ENCODE results near the gene MAGI1.

The MAGI1 gene

DNA sequence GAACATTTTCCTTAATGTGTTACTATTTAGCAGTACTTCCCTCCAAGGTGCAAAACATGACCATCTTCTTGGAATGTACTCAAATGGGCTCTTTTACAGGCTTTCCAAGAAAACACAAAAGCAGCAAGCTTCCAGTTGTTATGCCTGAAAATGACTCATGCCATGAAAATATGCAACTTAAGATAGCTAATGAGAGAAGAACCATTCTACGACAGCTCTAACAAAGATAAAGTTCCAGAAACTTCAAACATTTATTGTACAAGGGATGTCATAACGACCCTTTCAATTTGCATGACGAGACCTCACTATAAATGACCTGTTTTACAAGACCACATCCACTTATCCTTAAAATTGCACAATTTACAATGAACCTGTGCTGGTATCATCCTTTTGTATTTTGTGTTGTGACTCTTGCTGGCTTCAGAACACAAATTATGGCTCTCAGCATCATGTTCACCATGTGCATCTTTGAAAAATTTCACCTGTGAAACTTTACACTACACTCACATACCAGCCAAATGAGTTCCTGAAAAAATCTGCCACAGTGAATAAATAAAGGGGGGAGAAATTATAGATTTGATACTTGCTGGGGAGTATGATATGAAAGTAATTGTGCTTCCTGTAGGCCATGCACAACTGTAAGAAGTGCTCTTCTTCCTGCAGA, 433.7 kb downstream of the MAGI1 start:
- ATAC-seq (replicated peaks), result no peak
- H3K9me3 Mint-ChIP-seq, result no peaks in the 10 kb centered on the region
- no peak overlapping the region for H3K27ac Mint-ChIP-seq
- no peaks in the 10 kb centered on the region for H3K27me3 Mint-ChIP-seq
- no peaks in the 10 kb centered on the region for H3K36me3 Mint-ChIP-seq
- no peaks in the 10 kb centered on the region for H3K4me1 Mint-ChIP-seq
- no peak for DNase-seq
- no peak overlapping the region for H3K4me3 Mint-ChIP-seq

DNA sequence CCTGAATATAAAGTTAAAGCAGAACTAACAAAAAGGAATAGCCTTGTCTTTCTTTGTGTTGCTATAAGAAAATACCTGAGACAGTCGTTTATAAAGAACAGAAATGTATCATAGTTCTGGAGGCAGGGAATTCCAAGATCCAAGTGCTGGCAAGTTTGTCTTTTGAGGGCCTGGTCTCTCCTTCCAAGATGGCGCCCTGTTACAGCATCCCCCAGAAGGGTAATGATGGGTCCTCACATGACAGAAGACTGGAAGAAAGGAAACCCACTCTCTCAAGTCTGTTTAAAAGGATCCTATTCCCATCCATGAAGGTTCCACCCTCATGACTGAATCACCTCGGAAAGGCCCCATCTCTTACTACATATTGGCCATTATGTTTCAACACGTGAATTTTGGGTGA, 435.1 kb downstream of the MAGI1 start:
- Mint-ChIP-seq H3K4me1 (no peaks in the 10 kb centered on the region), H3K27ac (no peak overlapping the region), H3K9me3 (no peaks in the 10 kb centered on the region), H3K36me3 (no peaks in the 10 kb centered on the region), H3K4me3 (no peak overlapping the region), H3K27me3 (peaks cover 4 to 5% of the 10 kb centered on the region in 2 donors)
- DNase-seq (no peak), ATAC-seq (replicated peaks) (no peak)

DNA sequence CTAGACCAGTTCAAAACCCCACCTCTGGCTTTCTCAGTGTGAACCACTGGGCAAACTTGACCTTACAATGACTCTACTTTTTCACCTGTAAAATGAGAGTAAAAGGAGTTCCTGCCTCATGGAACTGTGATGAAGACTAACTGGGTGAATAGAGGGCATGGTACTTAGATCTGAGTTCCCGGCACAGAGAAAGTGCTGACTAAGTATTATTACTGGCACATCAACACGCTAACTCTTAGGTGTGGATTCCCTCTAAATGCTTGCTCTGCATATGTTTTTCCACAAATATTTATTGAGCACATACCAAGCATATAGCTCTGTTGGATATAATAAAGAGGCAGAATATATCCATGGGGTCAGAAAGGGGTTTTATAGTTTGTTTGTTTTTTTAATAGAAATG, 437.8 kb downstream of the MAGI1 start:
- Mint-ChIP-seq H3K27ac (no peak overlapping the region), H3K27me3 (peaks cover 15 to 27% of the 10 kb centered on the region in 2 donors), H3K4me3 (no peak overlapping the region), H3K9me3 (no peaks in the 10 kb centered on the region), H3K4me1 (no peaks in the 10 kb centered on the region), H3K36me3 (peaks cover 0 to 1% of the 10 kb centered on the region in 2 donors)
- DNase-seq (no peak), ATAC-seq (replicated peaks) (no peak)

DNA sequence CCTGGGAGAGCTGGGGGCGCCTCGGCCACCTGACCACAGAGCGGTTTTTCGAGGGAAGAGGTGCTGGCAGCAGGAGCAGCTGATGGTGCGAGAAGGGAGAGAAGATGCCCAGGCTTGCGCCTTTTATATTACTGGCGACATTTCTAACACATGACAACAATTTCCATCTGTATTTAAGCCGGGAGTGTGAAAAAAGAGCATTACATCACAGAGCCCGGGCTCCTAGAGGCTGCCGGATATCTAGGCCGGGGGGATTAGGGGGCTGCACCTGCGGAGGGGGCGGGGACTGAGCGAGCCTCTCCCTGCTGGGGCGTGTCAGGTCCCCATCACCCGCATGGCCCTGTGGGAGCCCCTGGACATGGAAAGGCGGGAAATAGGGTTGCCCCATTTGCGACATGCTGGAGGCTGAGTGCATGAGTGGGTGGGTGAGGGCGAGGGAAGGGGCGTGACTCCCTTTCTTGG, 440.7 kb downstream of the MAGI1 start:
- no peaks in the 10 kb centered on the region for H3K9me3 Mint-ChIP-seq
- peaks cover 0 to 1% of the 10 kb centered on the region in 2 donors for H3K36me3 Mint-ChIP-seq
- H3K27me3 Mint-ChIP-seq, result peaks cover 15 to 35% of the 10 kb centered on the region in 2 donors
- H3K4me1 Mint-ChIP-seq, result no peaks in the 10 kb centered on the region
- ATAC-seq (replicated peaks) (no peak), DNase-seq (no peak)
- H3K27ac Mint-ChIP-seq, result no peak overlapping the region
- H3K4me3 Mint-ChIP-seq, result no peak overlapping the region

DNA sequence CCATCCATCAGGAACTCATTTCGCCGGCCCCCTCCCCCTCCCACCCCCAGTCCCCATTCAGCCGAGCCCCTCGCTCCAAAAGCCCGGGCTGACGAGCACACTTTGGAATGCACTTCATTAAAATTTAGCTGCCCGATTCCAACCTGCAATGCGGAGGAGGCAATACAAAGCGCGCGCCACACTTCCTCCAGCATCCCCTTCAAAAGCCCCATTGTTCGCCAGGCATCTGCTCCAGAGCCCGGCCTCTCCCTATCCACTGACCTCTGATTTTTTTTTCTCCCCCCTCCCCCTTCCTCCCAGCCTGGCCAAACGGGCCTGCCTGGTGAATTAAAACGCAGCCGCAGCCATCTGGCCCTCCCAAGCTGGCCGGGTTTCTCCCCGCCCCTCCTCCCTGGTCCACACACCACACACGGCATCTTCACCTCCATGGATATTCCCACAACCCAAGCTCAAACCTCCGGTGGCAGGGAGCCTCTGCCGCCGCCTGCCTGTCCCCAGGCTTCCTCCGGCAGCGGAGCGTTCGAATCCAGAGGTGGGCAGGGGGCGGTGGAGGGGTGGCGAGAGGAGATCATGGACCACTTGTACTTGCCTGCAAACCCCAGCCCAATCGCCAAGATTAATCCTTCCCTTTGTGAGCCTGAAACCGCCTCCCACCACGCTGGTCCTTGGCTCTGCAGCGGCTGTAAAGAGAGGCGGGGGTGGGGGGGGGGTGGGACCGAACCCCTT, 441.3 kb downstream of the MAGI1 start:
- no peak overlapping the region for H3K27ac Mint-ChIP-seq

DNA sequence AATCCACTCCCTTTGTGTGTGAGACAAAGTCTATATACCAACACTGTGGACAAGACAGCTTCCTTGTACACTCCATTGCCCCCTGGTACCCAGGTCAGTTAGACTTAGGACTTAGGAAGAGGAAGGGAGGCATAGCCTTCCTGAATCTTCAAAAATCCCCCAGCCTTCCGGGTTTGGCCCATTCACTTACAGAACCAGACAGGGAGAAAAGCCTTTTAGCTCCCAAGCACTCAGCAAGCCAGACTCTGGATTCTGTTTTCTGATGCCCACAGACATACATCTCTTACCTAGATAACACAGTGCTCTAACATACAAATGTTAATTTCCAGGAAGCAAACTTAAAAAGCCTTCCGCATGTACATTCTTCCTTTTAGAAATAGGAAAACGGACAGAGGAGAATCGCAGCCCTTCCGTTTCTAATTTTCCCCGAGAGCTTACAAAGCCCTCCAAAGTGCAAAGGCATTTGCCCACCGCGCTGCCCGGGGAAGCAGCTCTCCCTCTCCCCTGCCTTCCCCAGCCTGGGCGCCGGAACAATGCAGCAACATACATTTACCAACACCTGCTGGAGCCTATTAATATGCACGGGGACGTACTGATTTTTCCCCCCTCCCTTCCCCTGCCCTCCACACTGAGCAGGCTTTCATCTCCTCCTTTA, 442.0 kb downstream of the MAGI1 start:
- ATAC-seq (replicated peaks), result no peak

More for the DNA sequence above, 441.3 kb downstream of the MAGI1 start:
- no peaks in the 10 kb centered on the region for H3K4me1 Mint-ChIP-seq
- peaks cover 15 to 35% of the 10 kb centered on the region in 2 donors for H3K27me3 Mint-ChIP-seq
- no peak for DNase-seq
- no peak for ATAC-seq (replicated peaks)
- H3K36me3 Mint-ChIP-seq, result peaks cover 0 to 1% of the 10 kb centered on the region in 2 donors
- no peak overlapping the region for H3K4me3 Mint-ChIP-seq
- H3K9me3 Mint-ChIP-seq, result no peaks in the 10 kb centered on the region

DNA sequence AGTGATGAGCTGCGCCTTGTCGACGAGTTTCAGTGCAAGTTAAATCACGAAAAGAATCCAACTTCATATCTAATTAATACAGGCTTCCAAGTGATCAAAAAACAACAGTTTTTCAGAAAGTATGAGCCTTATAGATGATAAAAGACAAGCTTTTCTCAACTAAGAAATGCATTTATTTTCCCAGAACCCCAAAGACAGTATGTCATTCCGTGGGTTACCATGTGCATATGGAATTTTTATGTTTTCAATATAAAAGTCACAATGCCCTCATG, 442.8 kb downstream of the MAGI1 start:
- no peak for DNase-seq
- H3K36me3 Mint-ChIP-seq, result peaks cover 0 to 1% of the 10 kb centered on the region in 2 donors
- H3K27me3 Mint-ChIP-seq, result peaks cover 15 to 35% of the 10 kb centered on the region in 2 donors
- H3K27ac Mint-ChIP-seq, result no peak overlapping the region
- H3K4me1 Mint-ChIP-seq, result no peaks in the 10 kb centered on the region
- H3K9me3 Mint-ChIP-seq, result peaks cover 0 to 4% of the 10 kb centered on the region in 2 donors
- ATAC-seq (replicated peaks), result no peak
- H3K4me3 Mint-ChIP-seq, result no peak overlapping the region

More for the DNA sequence above, 442.0 kb downstream of the MAGI1 start:
- H3K27me3 Mint-ChIP-seq, result peaks cover 15 to 35% of the 10 kb centered on the region in 2 donors
- H3K9me3 Mint-ChIP-seq, result no peaks in the 10 kb centered on the region
- no peaks in the 10 kb centered on the region for H3K4me1 Mint-ChIP-seq
- no peak overlapping the region for H3K4me3 Mint-ChIP-seq
- H3K27ac Mint-ChIP-seq, result no peak overlapping the region
- DNase-seq, result no peak
- peaks cover 0 to 1% of the 10 kb centered on the region in 2 donors for H3K36me3 Mint-ChIP-seq

DNA sequence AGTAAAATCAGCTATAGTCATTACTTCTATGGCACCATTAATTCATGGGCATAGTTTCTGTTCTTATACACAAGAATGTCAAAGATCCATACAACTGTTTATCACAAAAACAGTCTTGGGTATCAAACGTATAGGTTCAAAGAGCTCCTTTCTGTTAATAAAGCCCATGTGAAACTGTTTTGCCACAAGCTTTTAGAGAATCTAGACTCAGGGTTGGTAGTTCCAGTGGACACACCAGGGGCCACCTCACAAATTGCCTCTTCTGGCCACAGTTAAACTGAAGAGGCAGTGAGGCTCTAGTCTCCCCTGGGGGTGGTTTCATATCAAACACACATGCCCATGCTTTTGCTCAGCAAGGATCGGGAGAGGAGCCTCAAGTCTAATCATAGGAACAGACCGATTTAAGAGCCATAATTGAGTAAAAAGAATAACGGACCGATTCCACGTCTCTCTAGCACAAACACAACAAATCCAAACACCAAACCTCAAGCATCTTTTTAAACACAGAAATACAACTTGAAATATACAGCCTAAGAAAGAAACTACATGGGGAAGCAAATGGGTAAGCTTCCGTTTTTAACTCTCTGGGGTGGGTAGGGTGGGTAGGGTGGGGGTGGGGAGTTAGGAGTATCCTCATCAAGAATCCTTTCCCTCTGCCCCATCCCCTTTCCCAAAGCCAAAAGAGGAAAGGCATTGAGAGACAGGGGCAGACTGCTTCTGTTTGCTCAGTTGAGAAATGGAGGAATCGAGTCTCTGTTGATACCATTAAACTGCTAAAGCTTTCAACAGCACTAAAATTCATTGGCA, 443.3 kb downstream of the MAGI1 start:
- Mint-ChIP-seq H3K4me1 (no peaks in the 10 kb centered on the region), H3K27ac (no peak overlapping the region), H3K9me3 (peaks cover 0 to 4% of the 10 kb centered on the region in 2 donors), H3K27me3 (peaks cover 15 to 35% of the 10 kb centered on the region in 2 donors), H3K4me3 (no peak overlapping the region), H3K36me3 (peaks cover 0 to 1% of the 10 kb centered on the region in 2 donors)
- ATAC-seq (replicated peaks) (no peak), DNase-seq (no peak)

DNA sequence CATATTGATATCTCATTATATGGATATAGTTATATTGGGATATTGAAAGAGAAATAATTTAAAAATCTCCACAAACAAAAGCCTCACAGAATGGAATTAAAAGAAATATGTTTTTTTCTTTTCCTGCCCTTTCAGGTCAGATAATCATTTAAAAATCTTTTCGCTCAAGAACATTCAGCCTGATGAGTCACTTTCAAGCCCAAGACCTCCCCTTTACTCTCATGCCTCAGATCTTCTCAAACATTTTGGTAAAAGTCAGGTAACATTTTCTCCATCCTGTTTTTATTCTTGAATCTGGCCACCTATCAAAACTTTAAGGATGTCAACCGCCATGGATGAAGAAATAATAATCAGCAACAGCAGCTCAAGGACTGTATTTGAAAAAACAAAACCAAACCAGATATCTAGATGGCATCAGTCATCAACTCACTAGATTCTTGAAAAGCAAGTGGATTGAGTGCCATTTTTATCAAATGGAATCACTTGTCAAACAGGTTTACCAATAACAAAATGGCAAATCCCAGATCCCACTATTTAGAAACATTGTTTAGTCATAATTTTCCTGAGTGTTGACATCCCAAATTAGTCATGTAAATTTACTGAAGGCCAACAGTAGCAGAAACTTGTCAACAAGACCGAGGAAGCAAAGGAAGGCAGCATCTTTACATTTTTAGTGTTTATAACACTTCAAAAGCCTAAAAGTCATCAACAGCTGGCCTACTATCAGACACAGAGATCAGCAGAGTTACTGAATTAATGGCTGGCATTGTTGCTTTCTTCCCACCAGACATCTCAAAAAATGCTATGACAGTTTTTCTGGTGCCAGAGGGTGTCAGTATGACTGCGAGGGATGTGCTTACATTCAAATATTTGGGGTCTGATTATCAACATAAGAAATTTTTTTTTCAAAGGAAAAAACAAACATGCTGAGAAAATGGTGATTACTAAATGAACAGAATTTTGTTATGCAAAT, 444.7 kb downstream of the MAGI1 start:
- no peak overlapping the region for H3K27ac Mint-ChIP-seq
- H3K4me1 Mint-ChIP-seq, result no peaks in the 10 kb centered on the region
- H3K36me3 Mint-ChIP-seq, result peaks cover 0 to 1% of the 10 kb centered on the region in 2 donors
- ATAC-seq (replicated peaks) (no peak), DNase-seq (no peak)
- H3K27me3 Mint-ChIP-seq, result peaks cover 14 to 35% of the 10 kb centered on the region in 2 donors
- peaks cover 3 to 4% of the 10 kb centered on the region in 2 donors for H3K9me3 Mint-ChIP-seq
- no peak overlapping the region for H3K4me3 Mint-ChIP-seq

DNA sequence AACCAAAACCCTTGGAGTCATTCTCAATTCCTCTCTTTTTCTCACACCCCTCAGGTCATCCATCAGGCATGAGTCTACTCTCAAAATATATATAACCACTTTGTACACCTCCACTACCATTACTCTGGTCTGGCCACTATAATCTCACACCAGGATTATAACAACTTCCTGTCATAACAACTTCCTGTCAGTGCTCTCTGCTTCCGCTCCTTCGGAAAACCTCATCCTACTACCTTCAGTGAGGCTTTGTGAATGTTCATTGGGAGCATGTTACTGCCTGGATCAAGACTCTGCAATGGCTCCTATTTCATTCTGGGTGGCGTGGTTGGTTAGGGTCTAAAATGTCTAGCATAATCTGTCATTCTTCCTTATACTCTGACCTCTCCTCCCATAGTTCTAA, 447.4 kb downstream of the MAGI1 start:
- H3K27me3 Mint-ChIP-seq, result peaks cover under 1 to 11% of the 10 kb centered on the region in 2 donors
- DNase-seq (no peak), ATAC-seq (replicated peaks) (no peak)
- H3K27ac Mint-ChIP-seq, result no peak overlapping the region
- H3K9me3 Mint-ChIP-seq, result peaks cover 3 to 4% of the 10 kb centered on the region in 2 donors
- no peak overlapping the region for H3K4me3 Mint-ChIP-seq
- H3K36me3 Mint-ChIP-seq, result no peaks in the 10 kb centered on the region
- H3K4me1 Mint-ChIP-seq, result no peaks in the 10 kb centered on the region

DNA sequence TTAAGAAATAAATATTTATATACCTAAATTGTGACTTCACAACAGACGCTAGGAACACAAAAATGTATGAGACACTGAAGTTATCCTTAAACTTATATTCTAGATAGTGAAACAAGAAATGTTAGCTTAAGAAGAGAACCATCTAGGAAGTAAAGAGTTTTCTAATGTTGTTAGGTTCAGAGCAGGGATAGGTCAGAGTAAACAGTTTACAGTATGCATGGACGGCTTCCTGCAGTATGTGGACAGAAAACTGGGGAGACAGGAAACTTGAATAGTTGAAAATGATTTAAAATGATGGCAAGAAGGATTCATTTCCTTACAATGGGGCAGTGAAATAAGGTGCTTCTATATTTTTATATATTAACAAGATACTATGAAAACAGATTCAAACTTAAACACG, 449.8 kb downstream of the MAGI1 start:
- H3K36me3 Mint-ChIP-seq, result no peaks in the 10 kb centered on the region
- ATAC-seq (replicated peaks), result no peak
- H3K4me3 Mint-ChIP-seq, result no peak overlapping the region
- H3K27ac Mint-ChIP-seq, result no peak overlapping the region
- no peak for DNase-seq
- H3K4me1 Mint-ChIP-seq, result no peaks in the 10 kb centered on the region
- H3K27me3 Mint-ChIP-seq, result no peaks in the 10 kb centered on the region
- H3K9me3 Mint-ChIP-seq, result peaks cover 3 to 4% of the 10 kb centered on the region in 2 donors

DNA sequence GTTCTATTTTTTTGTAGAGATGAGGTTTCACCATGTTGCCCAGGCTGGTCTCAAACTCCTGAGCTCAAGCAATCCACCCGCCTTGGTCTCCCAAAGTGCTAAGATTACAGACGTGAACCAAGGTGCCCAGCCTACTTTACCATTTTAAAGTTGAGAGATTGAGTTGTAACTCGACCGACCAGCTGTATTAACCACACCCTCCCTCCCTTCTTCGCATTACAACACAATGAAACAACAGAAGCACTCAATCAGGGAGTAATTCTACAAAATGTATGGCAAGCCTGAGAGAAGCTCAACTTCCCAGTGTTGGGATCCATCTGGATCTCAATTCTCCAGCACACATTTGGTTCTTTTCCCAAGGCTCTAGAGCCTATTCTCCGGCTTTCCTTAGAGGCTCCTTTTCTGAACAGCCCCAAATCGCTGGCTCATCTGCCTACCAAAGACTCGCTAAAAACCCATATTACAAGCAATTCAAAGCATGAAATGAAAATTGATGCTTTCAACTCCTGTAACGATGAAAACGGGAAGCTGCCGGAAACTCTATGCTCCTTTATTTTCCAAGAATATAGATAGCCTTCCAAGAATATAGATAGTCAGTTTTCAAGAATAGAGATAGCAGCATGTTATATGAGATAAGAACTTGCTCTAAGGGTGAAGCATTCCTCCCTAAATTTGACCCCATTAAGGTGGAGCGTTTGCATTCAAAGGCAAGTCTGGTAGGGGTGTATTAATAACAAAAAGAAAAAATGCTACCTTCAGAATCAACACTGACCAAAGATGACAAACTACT, 450.9 kb downstream of the MAGI1 start:
- H3K4me1 Mint-ChIP-seq, result no peaks in the 10 kb centered on the region
- no peaks in the 10 kb centered on the region for H3K27me3 Mint-ChIP-seq
- ATAC-seq (replicated peaks), result no peak
- no peak overlapping the region for H3K4me3 Mint-ChIP-seq
- peaks cover 3 to 4% of the 10 kb centered on the region in 2 donors for H3K9me3 Mint-ChIP-seq
- no peak overlapping the region for H3K27ac Mint-ChIP-seq
- no peak for DNase-seq
- no peaks in the 10 kb centered on the region for H3K36me3 Mint-ChIP-seq

DNA sequence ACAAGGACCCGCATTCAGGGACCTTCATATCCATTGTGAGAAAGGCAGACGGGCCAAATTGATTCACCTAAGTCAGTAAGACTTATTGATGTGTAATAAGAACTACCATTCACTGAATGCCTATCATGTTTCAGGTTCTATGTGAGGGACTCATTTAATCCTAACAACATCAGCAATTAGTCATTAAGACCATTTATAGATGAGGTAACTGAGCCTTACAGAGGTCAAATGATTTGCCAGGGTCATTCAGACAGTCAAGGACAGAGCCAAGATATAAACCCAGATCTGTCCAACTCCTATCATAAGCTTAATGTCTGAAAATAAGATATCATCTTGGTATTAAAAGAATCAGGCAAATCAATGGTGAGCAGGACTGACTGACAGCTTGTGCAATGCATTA, 453.8 kb downstream of the MAGI1 start:
- peaks cover 0 to 2% of the 10 kb centered on the region in 2 donors for H3K9me3 Mint-ChIP-seq
- H3K4me3 Mint-ChIP-seq, result no peak overlapping the region
- no peak overlapping the region for H3K27ac Mint-ChIP-seq
- no peaks in the 10 kb centered on the region for H3K27me3 Mint-ChIP-seq
- no peaks in the 10 kb centered on the region for H3K36me3 Mint-ChIP-seq
- no peak for ATAC-seq (replicated peaks)
- H3K4me1 Mint-ChIP-seq, result no peaks in the 10 kb centered on the region
- no peak for DNase-seq
